HepG2 (cell line): ENCODE results near the gene RAN. TPM values are rescaled to one million over a fixed set of nuclear protein-coding genes. Genes with fewer than 3 reads are reported as not detected.

Experiments
- CBX1 ChIP-seq: IDR thresholded peaks from one replicate; pipeline ENCODE4 v1.6.1; 2016; ENCODE audit warnings: antibody characterized with exemption, low read depth
- CHCHD3 ChIP-seq: sonication (generic); formaldehyde crosslinking; IDR thresholded peaks from 2 replicates; pipeline ENCODE4 v1.8.0; 2022; ENCODE audit warnings: mild to moderate bottlenecking, missing genetic modification reagents, moderate library complexity
- DPF2 ChIP-seq: sonication (generic); formaldehyde crosslinking; IDR thresholded peaks from 2 replicates; pipeline ENCODE4 v1.4.0; 2020; ENCODE audit warnings: mild to moderate bottlenecking, low read depth, missing genetic modification reagents, borderline replicate concordance
- ELF3 ChIP-seq: IDR thresholded peaks from 2 replicates; pipeline ENCODE4 v1.6.1; 2016; ENCODE audit warnings: missing genetic modification reagents, missing compliant biosample characterization
- ESRRA ChIP-seq: sonication (generic); formaldehyde crosslinking; IDR thresholded peaks from 2 replicates; pipeline ENCODE4 v1.5.1; 2020; ENCODE audit warnings: mild to moderate bottlenecking, low read depth, missing genetic modification reagents
- FLYWCH1 ChIP-seq: sonication (generic); formaldehyde crosslinking; IDR thresholded peaks from 2 replicates; pipeline ENCODE4 v1.8.1; 2023; ENCODE audit warnings: mild to moderate bottlenecking, missing genetic modification reagents
- HDAC2 ChIP-seq: sonication (generic); formaldehyde crosslinking; IDR thresholded peaks from 2 replicates; pipeline ENCODE4 v1.4.0; 2020; ENCODE audit warnings: missing genetic modification reagents
- HIVEP1 ChIP-seq: sonication (generic); formaldehyde crosslinking; IDR thresholded peaks from 2 replicates; pipeline ENCODE4 v1.4.0; 2020; ENCODE audit warnings: mild to moderate bottlenecking, missing genetic modification reagents
- IKZF1 ChIP-seq: fragments of 450-650 bp; IDR thresholded peaks from 2 replicates; pipeline ENCODE4 v1.7.1; 2016
- JUN ChIP-seq: sonication (generic); formaldehyde crosslinking; IDR thresholded peaks from 2 replicates; pipeline ENCODE4 v1.4.0; 2020; ENCODE audit warnings: mild to moderate bottlenecking, missing genetic modification reagents
- KDM4B ChIP-seq: sonication (generic); formaldehyde crosslinking; IDR thresholded peaks from 2 replicates; pipeline ENCODE4 v1.4.0; 2020; ENCODE audit warnings: missing genetic modification reagents
- KLF6 ChIP-seq: IDR thresholded peaks from 2 replicates; pipeline ENCODE4 v1.8.0; 2016; ENCODE audit warnings: missing biosample characterization, missing genetic modification reagents
- MATR3 ChIP-seq: sonication (generic); formaldehyde crosslinking; IDR thresholded peaks from 2 replicates; pipeline ENCODE4 v1.4.0; 2020; ENCODE audit warnings: missing genetic modification reagents
- PAF1 ChIP-seq: IDR thresholded peaks from 2 replicates; pipeline ENCODE4 v1.6.1; 2016; ENCODE audit warnings: missing genetic modification reagents, missing compliant biosample characterization
- REXO4 ChIP-seq: sonication (generic); formaldehyde crosslinking; IDR thresholded peaks from 2 replicates; pipeline ENCODE4 v1.8.0; 2022; ENCODE audit warnings: missing genetic modification reagents, mild to moderate bottlenecking, borderline replicate concordance
- RFX1 ChIP-seq: fragments of 450-650 bp; IDR thresholded peaks from 2 replicates; pipeline ENCODE4 v1.6.1; 2017
- SMARCE1 ChIP-seq: fragments of 450-650 bp; IDR thresholded peaks from 2 replicates; pipeline ENCODE4 v1.6.1; 2017; ENCODE audit warnings: borderline replicate concordance
- SMYD3 ChIP-seq: sonication (generic); formaldehyde crosslinking; IDR thresholded peaks from 2 replicates; pipeline ENCODE4 v1.8.1; 2023; ENCODE audit warnings: mild to moderate bottlenecking, missing genetic modification reagents
- SRSF4 ChIP-seq: fragments of 200-400 bp; formaldehyde crosslinking; IDR thresholded peaks from one replicate; pipeline ENCODE4 v1.6.1; 2018; ENCODE audit warnings: mild to moderate bottlenecking, low read depth, low read length, moderate library complexity; ENCODE audit not compliant: poor library complexity, severe bottlenecking
- ZMAT3 ChIP-seq: sonication (generic); formaldehyde crosslinking; conservative IDR thresholded peaks from 2 replicates; pipeline ENCODE4 v1.7.0; 2021; ENCODE audit warnings: missing genetic modification reagents
- ZNF224 ChIP-seq: sonication (generic); formaldehyde crosslinking; IDR thresholded peaks from 2 replicates; pipeline ENCODE4 v1.5.0; 2020; ENCODE audit warnings: mild to moderate bottlenecking, missing genetic modification reagents
- ZNF264 ChIP-seq: sonication (generic); formaldehyde crosslinking; IDR thresholded peaks from 2 replicates; pipeline ENCODE4 v1.4.0; 2020; ENCODE audit warnings: missing genetic modification reagents
- ZNF333 ChIP-seq: sonication (generic); formaldehyde crosslinking; IDR thresholded peaks from 2 replicates; pipeline ENCODE4 v1.4.0; 2020; ENCODE audit warnings: mild to moderate bottlenecking, missing genetic modification reagents, borderline replicate concordance
- ZNF33B ChIP-seq: sonication (generic); formaldehyde crosslinking; IDR thresholded peaks from 2 replicates; pipeline ENCODE4 v1.5.1; 2020; ENCODE audit warnings: mild to moderate bottlenecking, missing genetic modification reagents
- ZNF343 ChIP-seq: sonication (generic); formaldehyde crosslinking; IDR thresholded peaks from 2 replicates; pipeline ENCODE4 v1.4.0; 2020; ENCODE audit warnings: mild to moderate bottlenecking, missing genetic modification reagents
- ZNF547 ChIP-seq: sonication (generic); formaldehyde crosslinking; IDR thresholded peaks from 2 replicates; pipeline ENCODE4 v1.5.1; 2020; ENCODE audit warnings: mild to moderate bottlenecking, missing genetic modification reagents
- ZNF562 ChIP-seq: sonication (generic); formaldehyde crosslinking; IDR thresholded peaks from 2 replicates; pipeline ENCODE4 v1.8.0; 2022; ENCODE audit warnings: missing genetic modification reagents, borderline replicate concordance
- ZNF660 ChIP-seq: sonication (generic); formaldehyde crosslinking; IDR thresholded peaks from 2 replicates; pipeline ENCODE4 v1.5.1; 2020; ENCODE audit warnings: mild to moderate bottlenecking, low read depth, missing genetic modification reagents, borderline replicate concordance
- ZNF746 ChIP-seq: sonication (generic); formaldehyde crosslinking; IDR thresholded peaks from 2 replicates; pipeline ENCODE4 v1.8.0; 2022; ENCODE audit warnings: mild to moderate bottlenecking, missing genetic modification reagents
- ZNF883 ChIP-seq: sonication (generic); formaldehyde crosslinking; IDR thresholded peaks from 2 replicates; pipeline ENCODE4 v1.5.1; 2020; ENCODE audit warnings: mild to moderate bottlenecking, missing genetic modification reagents; ENCODE audit errors: not compliant biosample characterization
- polyA plus RNA-seq, 8 experiments: library from polyadenylated mRNA; depleted of rRNA in 3 of 8; stranded (reverse) in 7 of 8; unstranded in 1 of 8; fragments of >200 nt; fragmentation: Illumina TruSeq in 4 of 8; extraction: Trizol in 4 of 8; gene quantifications; 2 replicates each; pipeline versions ENCODE4 v1.2.1 to v1.2.3, GENCODE V29; 2011 to 2016; ENCODE audit warnings: low read depth in 4 of 8, missing spikeins in 1 of 8, mixed read lengths in 1 of 8; ENCODE audit not compliant: insufficient read depth in 1 of 8
- total RNA-seq, 5 experiments: library from RNA; depleted of rRNA; stranded (reverse); fragments of >200 nt; fragmentation: Illumina TruSeq; extraction: Trizol; gene quantifications; 2 replicates each; pipeline ENCODE4 v1.2.3, GENCODE V29; 2016; ENCODE audit warnings: low read depth in 1 of 5
- TF ChIP-seq, protein P1 (sequence below): sonication (generic); formaldehyde crosslinking; IDR thresholded peaks from 2 replicates; pipeline ENCODE4 v1.4.0; 2020; ENCODE audit warnings: low read depth, mild to moderate bottlenecking, missing genetic modification reagents
- TF ChIP-seq, protein P2 (sequence below): sonication (generic); formaldehyde crosslinking; IDR thresholded peaks from 2 replicates; pipeline ENCODE4 v1.8.0; 2022; ENCODE audit warnings: mild to moderate bottlenecking, missing genetic modification reagents, moderate library complexity

Gene RAN
- total and polyA plus RNA-seq, 2 of the 13 experiments (the other 11 are each of a cell fraction or from before 2014, with no cell fraction given), result 1,335 to 1,630 TPM

DNA sequence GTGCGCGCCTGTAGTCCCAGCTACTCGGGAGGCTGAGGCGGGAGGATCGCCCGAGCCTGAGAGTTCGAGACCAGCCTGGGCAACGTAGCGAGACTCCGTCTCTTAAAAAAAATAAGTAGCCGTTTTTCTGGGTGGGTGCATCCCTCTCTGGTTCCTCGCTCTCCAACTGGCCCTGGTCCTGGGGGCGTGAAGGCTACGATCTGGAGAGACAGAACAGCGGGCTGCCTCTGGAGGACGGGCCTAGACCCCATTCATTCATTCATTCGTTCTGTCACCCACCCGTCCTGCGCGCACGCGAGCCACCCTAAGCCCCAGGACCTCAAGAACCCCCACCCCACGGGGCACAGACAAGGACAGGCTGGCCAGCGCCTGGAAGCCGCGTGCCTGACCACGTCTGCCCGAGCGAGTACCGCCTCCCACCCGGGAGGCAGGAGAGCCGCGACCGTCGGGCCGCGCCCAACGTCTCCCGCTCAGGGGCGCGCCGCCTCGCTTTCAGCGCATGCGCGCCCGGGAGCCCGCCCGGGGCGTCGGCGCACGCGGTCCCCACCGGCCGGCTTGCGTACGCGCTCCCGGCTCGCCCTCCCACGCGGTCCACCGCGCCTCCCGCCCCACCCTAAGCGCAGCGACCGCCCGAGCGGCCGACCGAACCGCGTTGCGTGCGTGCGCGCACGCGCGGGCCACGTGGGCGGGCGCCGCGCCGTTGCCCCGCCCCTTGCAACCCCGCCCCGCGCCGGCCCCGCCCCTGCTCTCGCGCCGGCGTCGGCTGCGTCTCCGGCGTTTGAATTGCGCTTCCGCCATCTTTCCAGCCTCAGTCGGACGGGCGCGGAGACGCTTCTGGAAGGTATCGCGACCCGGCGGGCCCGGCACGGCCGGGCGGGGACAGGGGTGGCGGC is at the start of gene RAN (continued):
- TF ChIP-seq, protein P1, sequence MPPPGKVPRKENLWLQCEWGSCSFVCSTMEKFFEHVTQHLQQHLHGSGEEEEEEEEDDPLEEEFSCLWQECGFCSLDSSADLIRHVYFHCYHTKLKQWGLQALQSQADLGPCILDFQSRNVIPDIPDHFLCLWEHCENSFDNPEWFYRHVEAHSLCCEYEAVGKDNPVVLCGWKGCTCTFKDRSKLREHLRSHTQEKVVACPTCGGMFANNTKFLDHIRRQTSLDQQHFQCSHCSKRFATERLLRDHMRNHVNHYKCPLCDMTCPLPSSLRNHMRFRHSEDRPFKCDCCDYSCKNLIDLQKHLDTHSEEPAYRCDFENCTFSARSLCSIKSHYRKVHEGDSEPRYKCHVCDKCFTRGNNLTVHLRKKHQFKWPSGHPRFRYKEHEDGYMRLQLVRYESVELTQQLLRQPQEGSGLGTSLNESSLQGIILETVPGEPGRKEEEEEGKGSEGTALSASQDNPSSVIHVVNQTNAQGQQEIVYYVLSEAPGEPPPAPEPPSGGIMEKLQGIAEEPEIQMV, result no peak
- TF ChIP-seq REXO4 (CRISPR knock-in tag) (no peak), KDM4B (CRISPR knock-in tag) (no peak), SMYD3 (no peak), ZNF562 (CRISPR knock-in tag) (no peak; the same call in 1 of the 2 replicates), ZNF264 (CRISPR knock-in tag) (peak; percentile 73), ESRRA (CRISPR knock-in tag) (no peak), SRSF4 (no peak), ZNF33B (CRISPR knock-in tag) (no peak), PAF1 (no peak), HDAC2 (CRISPR knock-in tag) (no peak), RFX1 (no peak), DPF2 (CRISPR knock-in tag) (no peak), ZNF883 (peak; percentile 67), IKZF1 (no peak), CBX1 (no peak), JUN (no peak), FLYWCH1 (CRISPR knock-in tag) (no peak), HIVEP1 (CRISPR knock-in tag) (no peak), ZNF746 (CRISPR knock-in tag) (peak; percentile 40; the same call in 1 of the 2 replicates), MATR3 (CRISPR knock-in tag) (no peak), ZNF224 (CRISPR knock-in tag) (no peak), ZNF333 (CRISPR knock-in tag) (no peak), ZMAT3 (CRISPR knock-in tag) (0 out of 2 replicates have a peak, but pooled peaks have one; percentile 57), ZNF660 (CRISPR knock-in tag) (no peak), ZNF343 (CRISPR knock-in tag) (no peak), CHCHD3 (no peak), ZNF547 (CRISPR knock-in tag) (peak; percentile 62; the same call in 1 of the 2 replicates), KLF6 (CRISPR knock-in tag) (no peak; the same call in 1 of the 2 replicates), ELF3 (0 out of 2 replicates have a peak, but pooled peaks have one; percentile 16), SMARCE1 (no peak)
- TF ChIP-seq, protein P2, sequence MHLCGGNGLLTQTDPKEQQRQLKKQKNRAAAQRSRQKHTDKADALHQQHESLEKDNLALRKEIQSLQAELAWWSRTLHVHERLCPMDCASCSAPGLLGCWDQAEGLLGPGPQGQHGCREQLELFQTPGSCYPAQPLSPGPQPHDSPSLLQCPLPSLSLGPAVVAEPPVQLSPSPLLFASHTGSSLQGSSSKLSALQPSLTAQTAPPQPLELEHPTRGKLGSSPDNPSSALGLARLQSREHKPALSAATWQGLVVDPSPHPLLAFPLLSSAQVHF, result peak; percentile 71
